Measurements from ENCODE around the gene HACD4.
"Not testable (repeated sequence)": the region's sequence is repeated elsewhere in the genome, so short reads cannot be mapped to it uniquely, and the experiment has no call there.

HACD4 gene

GRCh38 chr9:21016701-21017491 lies 14.5 kb downstream of the HACD4 start:
- DNase-seq (ENCODE audit: low spot score): no peak

- no peak for DNase-seq (ENCODE audit: low spot score)
Observed at GRCh38 chr9:21015995-21016394, 15.4 kb downstream of the HACD4 start.

- no peak for DNase-seq (ENCODE audit: low spot score)
Observed at GRCh38 chr9:21015129-21015815, 16.2 kb downstream of the HACD4 start.

DNA sequence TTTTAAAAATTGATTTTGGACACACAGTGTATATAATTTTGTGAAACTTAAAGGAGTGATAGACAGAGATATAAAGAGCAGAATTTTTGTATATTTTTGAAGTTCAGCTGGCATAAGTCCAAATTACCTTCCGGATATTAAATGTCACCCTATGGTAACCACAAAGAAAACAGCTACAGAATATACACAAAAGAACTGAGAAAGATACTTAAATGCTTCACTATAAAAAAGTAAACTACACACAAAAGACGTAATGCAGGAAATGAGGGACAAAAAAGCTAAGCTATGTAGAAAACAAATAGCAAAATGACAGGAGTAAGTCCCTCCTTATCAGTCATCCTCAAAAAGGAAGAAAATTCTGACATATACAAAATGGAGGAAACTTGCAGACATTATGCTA lies 29.4 kb downstream of the HACD4 start:
- no peak for DNase-seq (ENCODE audit: low spot score)

DNA sequence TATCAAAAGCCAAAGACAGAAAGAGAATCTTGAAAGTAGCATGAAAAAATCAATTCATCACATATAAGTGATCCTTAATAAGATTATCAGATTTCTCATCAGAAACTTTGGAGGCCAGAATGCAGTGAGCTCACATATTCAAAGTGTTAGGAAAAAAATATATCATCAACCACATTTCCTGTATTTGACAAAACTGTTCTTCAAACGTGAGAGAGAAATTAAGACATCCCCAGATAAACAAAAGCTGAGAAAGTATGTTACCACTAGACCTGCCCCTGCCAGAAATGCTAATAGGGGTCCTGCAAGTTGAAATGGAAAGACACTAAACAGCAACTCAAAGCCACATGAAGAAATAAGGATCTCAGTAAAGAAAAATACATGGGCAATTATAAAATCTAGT lies 29.9 kb downstream of the HACD4 start:
- DNase-seq (ENCODE audit: low spot score): no peak

GRCh38 chr9:20997503-20998076 lies 33.9 kb downstream of the HACD4 start:
- DNase-seq (ENCODE audit: low spot score): no peak

DNA sequence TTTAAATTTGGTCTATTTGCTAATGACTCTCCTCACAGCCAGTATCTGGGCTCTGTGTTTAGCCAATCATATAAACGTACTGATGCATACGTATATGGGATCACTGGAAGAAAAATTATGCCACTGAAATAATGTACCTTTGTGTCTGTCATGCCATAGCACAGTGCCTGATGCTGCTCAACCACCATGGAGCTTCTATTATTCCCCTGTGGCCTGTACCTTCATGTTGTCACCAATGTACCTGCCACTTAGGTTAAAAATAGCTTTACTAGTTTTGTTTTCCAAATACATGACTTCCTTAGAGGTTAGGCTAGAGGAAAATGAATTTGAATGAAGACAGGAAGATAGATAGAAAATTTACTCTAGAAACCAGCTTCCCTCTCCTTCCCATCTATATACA lies 34.6 kb downstream of the HACD4 start:
- no peak for DNase-seq (ENCODE audit: low spot score)

DNA sequence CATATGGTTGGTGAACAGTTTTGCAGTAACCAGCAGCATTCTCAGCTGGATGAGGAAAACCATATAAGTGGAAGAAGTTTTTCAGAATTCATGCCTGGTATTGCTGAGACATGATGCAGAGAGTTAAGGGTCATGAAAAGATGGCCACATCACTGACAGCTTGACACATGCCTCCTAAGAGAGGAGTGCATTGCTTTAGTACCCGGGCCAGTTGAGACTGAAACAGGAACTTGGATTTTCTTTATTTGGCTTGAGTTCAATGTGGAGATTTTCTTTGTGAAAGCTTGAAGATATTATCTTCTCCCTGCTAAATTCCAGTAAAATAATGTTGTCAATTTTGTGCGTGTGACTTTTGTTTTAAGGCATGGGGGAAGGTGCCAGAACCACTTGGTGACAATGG lies 35.8 kb downstream of the HACD4 start:
- DNase-seq (ENCODE audit: low spot score): no peak

DNA sequence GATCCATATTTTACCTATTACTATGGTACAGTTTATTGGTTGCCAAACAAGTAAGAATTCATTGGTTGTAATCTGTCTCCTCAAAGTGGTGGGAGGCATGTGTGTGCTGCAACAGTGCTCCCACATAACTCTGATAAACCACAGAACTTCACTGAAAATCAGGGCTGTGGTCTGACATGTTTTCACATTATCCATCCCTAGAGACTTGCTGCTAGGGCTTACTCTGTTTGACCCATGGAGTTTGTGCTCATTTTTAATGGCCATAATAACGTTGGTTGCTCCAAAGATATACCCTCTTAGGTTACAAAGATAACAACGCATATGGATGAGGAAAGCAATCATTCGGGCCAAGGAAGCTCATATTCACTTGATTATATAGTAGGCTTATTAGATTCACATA lies 37.0 kb downstream of the HACD4 start:
- no peak for DNase-seq (ENCODE audit: low spot score)

GRCh38 chr9:20990867-20991266 lies 40.6 kb downstream of the HACD4 start:
- no peak for DNase-seq (ENCODE audit: low spot score)

GRCh38 chr9:20989923-20990341 lies 41.5 kb downstream of the HACD4 start:
- no peak for DNase-seq (ENCODE audit: low spot score)

- DNase-seq (ENCODE audit: low spot score): no peak
Observed at GRCh38 chr9:20988671-20989315, 42.6 kb downstream of the HACD4 start.

- no peak for DNase-seq (ENCODE audit: low spot score)
Observed at GRCh38 chr9:20988061-20988460, 43.4 kb downstream of the HACD4 start.

GRCh38 chr9:20987521-20987920 lies 43.9 kb downstream of the HACD4 start:
- DNase-seq (ENCODE audit: low spot score): no peak

DNA sequence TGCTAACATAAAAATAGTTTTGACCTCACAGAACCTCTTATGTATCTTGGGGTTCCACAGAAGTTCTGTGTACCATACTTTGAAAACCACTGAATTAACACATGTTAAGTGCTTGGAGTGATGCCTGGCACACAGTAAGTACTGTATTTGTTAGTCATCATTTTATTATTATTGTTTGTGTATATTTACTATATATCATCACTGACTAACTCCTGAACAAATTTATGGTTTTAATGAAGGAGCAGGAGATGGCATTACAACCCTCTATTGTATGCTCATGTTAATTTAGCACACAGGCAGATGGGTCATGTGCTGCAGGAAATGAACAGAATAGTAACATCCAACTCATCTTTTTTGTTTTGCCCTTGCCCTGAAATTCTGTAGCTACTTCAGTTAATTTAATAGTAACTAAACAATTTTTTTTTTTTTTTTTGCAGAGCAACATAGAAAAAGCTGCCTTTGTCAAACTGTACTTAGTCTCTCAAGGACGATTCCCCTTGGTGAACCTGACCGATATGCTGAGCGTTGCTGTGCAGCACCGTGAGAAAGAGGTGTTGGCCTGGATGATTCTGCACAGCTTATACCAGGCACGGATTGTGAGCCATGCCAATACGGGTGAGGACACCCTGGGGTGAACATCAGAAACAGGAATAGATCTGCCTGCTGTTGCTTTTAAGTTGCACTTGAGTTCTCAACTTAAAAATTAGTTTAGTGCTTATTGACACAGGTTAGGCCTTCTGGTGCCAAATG lies 45.4 kb downstream of the HACD4 start:
- DNase-seq (ENCODE audit: low spot score): no peak

- DNase-seq (ENCODE audit: low spot score): no peak
Observed at GRCh38 chr9:20984506-20984905, 46.9 kb downstream of the HACD4 start.

DNA sequence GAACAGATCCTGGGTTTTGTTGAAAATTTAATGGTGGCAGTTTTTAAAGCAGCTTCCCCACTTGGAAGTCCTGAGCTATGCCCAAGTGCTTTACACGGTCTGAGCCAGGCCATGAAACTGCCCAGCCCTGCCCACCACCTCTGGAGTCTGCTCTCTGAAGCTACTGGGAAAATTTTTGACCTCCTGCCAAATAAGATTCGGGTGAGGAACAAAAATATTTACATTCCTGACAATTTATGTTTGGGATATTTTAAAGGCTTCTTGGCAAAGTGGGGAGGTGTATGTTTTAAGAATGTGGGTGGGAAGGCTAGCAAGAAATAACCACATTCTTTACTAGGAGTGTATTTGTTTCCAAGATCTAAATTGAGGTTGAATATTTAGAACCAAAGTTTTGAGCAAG lies 50.0 kb downstream of the HACD4 start:
- no peak for DNase-seq (ENCODE audit: low spot score)

DNA sequence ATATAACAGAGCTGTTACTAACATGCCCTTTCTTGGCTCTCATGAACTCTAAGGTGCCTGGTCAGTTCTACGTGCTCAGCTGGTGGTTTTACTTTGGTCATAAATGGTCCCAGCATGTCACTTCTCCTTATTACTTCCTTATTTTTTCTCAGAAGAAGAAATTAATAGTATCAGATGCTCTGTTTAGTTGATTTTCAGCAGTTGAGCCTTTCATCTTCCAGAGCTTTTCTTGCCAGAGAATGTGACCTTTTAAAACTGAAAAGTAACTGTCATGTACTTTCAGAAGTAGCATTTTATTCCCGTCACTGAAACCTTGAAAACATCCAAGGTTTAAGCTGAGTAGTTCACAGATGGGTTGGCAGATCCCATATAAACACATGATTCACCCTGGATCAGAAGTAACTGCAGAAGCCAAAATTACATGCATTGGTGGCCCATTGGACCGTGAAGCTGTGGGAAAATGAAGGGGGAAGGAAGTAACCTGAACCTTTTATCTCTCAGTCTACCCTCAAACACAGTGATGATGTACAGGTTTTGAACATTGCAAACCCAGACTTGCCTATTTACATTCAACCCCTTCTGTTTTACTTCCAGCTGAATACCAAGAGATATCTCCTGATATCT lies 50.5 kb downstream of the HACD4 start:
- no peak for DNase-seq (ENCODE audit: low spot score)

- no peak for DNase-seq (ENCODE audit: low spot score)
Observed at GRCh38 chr9:20978249-20978648, 53.2 kb downstream of the HACD4 start.

- not testable (repeated sequence) for DNase-seq (ENCODE audit: low spot score)
Observed at GRCh38 chr9:20974191-20974938, 57.1 kb downstream of the HACD4 start.

All from SW480 (cell line).